ENCODE measurements around the gene PRKN.

PRKN gene

DNA sequence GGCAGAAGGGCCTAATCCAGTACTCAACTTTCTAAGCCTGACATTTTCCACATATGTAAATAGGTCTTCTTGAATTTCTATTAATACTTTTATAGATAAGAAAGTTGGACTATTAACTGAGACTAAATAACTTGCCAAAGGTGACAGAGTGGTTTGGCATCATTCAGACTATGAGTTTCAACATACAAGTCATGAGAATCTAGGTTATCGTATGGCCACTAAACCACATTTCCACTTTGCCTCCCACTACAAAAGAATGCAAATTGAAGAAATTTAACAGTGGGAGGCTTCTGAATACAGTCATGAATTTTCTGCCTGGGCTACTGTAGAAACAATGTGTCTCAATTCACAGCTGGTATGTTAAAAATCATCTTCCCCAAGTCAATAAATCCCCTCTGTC lies 922.7 kb downstream of the PRKN start:
- DNase-seq (ENCODE audit: low read depth in 2 of 2) = no peak

DNA sequence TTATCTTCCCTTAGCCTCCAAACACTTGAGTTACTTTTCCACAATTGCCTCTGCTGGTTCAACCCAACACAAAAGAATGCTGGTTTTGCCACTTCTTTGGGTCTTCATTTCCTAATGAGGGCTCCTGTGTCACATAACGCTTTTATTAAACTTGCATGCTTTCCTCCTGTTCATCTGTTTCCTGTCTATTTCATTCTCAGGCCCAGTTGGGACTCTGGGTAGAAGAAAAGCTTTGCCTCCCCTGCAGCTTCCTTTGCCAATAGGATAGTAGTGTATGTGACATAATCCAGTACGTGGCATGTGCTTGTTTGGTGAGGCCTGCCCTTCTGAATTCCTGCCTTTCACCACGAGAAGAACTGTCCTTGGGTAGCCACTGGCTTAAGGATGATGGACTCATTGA lies 924.4 kb downstream of the PRKN start:
- no peak for DNase-seq (ENCODE audit: low read depth in 2 of 2)

DNA sequence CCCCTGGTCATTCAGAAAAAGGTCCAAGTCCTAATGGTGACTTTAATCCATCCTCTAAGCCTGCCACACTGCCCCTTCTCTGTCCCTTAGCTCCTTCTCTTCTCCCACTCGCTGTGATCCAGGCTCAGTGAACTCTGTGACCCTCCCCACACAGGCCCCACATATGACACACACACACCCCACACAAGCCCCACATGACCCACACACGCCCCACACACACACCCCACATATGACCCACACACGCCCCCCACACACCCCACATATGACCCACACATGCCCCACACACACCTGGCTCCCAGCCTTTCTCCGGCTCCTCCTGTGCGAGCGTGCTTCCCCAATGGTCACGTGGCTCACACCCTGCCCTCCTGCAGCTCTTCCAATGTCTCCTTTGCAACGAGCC lies 925.3 kb downstream of the PRKN start:
- no peak for DNase-seq (ENCODE audit: low read depth in 2 of 2)

DNA sequence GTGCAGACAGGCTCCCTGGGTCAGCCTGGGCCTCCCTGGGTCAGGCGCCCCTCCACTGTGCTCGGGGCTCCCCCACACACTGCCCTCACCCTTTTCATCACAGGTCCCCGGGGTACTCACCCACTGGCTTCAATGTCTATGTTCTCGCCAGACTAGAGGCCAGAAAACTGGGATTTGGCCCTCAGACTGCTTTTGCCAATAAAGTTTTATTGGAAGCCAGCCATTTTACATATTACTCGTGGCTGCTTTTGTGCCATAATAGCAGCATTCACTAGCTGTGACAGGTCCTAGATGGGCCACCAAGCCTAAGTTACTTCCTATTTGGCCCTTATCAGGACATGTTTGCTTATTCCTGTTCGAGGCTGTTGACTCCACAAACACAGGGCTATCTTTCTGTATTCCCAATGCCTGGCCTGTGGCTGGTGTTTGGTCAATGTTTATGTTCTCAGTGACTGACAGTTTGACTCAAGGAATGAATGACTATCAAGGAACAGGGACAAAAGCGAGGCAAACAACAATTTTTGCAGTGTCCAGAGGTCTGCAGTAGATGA lies 928.6 kb downstream of the PRKN start:
- DNase-seq (ENCODE audit: low read depth in 2 of 2) = no peak

DNA sequence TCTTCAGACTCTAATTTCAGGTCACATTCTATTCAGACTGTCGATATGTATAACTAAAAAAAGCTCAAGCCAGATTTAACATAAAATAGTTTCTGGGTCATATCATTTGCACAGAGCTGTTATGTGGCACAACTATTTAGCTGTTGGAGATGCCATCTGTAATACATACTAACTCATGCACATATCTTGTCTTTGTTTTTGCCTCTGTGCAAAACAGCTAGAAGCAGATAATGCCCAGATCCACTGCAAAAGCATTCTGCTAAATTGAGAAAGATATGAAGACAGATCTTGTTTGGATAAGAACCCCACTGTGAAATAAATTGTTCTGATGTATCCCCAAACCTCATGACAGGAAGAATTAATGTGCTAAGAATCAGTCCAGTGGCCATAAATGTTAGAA lies 930.9 kb downstream of the PRKN start:
- no peak for DNase-seq (ENCODE audit: low read depth in 2 of 2)

DNA sequence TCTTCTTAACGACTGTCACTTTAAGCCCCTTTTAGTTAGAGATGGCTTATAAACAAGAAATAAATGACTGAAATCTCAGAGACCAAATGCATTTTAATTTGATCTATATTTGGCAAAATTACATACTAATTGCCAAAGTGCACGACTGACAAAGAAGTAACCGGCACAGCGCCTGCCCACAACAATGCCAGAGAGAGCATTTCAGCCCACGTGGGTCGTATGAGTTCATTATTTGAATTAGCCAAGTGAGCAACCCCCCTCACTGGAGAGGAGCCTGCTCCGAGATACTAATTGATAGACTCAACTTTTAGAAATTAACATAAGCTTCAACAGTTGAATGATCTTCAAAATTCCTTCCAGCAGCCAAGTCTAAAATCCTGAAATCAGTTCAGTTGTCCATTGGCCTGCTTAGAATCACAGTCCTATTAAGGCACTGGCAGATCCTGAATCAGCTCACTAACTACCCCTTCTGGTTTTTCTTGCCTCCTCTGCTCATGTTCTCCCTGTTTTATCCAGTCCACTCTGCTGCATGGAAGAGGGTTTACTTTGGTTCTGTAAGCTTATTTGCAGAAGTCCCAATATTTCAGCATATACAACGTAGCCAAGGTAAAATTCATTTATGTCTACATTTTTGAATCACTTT lies 934.6 kb downstream of the PRKN start:
- no peak for DNase-seq (ENCODE audit: low read depth in 2 of 2)

DNA sequence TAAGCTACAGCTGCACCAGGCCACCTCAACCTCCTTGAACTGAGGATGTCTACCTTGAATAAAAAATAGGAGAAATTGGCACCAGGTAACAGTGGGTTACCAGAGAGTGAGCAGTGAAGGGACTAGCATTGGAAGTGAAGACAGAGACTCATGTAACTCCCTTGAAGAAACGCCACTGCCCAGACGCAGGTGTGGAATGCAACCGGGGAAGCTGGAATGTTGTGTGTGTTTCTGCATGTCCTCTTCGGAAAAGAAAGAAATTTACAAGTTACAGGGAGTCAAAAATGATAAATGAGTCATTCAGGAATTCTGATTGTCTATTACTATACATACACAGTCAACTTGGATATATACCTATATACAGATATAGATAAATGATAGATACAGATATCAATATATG lies 939.0 kb downstream of the PRKN start:
- no peak for DNase-seq (ENCODE audit: low read depth in 2 of 2)

DNA sequence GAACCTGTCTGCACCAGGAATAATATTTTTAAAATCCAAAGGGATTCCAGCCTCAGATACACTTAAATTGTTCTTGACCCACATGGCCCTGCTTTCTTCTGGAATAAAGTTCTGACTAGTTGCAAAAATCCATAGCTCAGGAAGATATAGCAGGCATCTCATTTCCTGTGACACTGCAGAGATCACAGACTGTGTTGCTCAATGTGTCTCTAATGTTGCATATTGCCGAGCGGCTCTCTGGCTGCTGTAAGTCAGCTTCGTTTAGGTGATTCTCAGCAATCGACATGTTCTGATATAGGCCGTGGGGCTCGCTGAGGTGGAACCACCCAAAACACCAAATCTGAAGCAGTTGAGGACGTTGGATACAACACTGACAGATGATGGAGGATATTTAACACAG lies 955.4 kb downstream of the PRKN start:
- no peak for DNase-seq (ENCODE audit: low read depth in 2 of 2)

DNA sequence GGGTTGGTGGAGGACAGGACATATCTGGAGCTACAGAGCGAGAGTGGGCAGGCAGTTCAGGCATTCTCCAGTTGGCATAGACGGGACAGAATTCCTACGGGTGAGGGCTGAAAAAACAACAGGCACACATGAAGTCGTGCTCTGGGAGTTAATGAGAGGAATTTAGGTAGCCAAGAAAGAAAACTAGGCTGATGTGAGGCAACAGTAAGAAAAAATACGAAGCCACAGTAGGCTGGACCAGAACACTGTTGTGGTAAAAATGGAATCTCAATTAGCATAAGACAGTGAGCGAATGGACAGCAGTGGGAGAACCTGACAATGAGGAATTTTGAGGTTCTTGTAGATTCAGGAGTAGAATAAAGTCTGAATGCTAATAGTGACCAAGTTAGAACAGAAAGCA lies 965.6 kb downstream of the PRKN start:
- DNase-seq (ENCODE audit: low read depth in 2 of 2) = no peak

DNA sequence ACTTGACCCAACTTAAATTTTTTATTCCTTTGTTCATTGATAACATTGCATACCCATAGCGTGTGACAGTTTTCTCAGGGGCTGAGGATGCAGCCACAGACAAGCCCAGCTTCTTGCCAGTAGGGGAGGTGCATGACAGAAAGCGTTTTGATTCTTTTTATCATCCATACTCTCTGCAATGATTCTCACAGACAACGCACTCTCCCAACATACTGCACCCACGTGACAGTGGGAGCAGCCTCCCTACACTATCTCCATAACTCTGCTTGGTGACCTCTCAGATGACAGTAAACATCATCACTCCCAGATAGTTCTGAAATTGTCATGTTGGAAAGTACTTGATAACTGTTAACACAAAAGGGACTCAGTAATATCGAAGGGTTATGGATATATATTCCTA lies 972.5 kb downstream of the PRKN start:
- DNase-seq (ENCODE audit: low read depth in 2 of 2) = no peak

DNA sequence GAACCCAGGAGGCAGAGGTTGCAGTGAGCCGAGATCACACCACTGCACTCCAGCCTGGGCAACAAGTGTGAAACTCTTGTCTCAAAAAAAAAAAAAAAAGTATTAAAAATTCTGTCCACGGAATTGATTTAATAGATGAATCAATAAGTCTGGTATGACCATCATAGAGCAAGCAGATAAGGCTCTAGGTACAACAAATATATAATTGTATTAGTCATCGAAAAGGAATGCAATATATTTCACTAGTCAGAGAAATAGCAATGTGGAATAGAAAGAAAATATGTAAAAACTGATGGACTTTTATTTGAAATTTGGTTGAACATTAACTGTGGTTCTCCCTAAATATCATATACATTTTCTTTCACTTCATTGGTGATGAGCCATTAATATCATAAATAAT lies 976.9 kb downstream of the PRKN start:
- no peak for DNase-seq (ENCODE audit: low read depth in 2 of 2)

DNA sequence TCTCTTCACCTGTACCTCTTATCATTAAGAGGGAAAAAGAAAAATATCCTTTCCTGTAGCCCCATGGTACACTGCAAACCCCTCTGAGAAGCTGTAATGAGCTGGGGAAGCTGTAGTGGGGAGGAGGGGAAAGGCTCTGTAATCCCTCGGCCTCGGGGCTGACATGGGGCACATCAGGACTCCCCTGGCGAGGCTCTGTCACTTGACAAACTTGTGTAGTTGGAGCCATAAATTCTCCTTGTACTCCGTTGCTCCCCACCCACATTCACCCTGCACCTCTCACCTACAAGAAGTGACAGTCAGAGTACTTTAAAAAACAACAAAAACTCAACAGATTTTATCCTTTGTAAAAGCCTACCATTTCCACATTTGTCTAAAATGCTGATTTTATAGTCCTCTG lies 978.0 kb downstream of the PRKN start:
- DNase-seq (ENCODE audit: low read depth in 2 of 2) = no peak

DNA sequence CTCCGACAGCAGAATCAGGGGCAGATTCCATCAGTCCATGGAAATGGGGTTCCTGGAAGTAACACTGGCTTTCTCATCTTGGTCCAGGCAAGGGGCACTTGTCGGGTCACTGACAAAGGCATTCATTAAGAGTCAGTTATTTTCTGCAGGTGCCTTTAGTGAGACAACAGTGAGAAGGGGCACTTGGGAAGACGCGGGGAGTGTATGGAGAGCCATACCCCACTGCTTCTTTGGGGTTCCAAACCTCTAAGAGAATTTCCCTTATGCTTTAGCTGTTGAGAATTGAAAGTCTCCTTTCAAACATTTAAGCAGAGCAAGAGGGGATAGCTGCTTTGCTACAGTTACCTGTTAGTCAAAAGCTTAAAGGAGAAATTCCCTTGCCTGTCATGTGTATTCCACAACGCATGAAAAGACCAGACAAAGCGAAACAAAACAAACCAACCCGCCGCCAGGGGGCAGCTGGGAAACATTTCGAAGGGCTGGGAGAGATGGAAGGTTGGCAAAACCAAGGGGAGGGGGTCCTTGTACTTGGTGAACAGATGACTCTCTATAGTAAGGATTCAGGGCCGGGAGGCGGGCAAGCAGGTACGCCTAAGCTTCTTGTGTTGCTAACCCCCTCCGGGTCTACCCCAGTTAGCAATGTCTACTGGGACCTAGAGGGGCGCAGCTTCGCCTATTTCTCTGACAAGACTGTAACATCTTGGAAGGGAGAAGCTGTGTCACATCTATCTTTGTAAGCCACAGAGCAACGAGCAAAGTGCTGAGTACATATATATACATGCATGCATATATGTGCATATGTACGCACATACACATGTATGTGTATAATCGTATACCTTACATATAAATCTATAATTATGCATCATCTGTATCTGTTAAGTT lies 978.8 kb downstream of the PRKN start:
- no peak for DNase-seq (ENCODE audit: low read depth in 2 of 2)

DNA sequence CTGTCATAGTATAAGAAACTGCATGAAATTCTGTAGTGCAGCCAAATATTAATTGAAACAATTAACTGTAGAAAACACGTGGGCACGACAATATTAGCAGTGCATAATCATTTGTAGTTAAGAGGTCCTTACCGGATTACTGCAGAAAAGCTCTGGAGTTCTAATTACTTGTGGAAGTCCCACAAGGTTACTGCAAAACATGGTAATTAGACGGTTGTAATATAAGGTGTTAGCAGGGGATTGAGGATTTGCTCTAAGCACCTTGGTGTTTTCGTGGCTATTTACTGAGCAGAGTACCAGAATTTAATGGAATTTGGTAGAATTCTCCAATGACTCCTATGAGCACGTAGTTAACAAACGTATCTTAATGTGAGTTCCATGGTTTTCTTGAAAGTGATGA lies 980.1 kb downstream of the PRKN start:
- DNase-seq (ENCODE audit: low read depth in 2 of 2) = no peak

DNA sequence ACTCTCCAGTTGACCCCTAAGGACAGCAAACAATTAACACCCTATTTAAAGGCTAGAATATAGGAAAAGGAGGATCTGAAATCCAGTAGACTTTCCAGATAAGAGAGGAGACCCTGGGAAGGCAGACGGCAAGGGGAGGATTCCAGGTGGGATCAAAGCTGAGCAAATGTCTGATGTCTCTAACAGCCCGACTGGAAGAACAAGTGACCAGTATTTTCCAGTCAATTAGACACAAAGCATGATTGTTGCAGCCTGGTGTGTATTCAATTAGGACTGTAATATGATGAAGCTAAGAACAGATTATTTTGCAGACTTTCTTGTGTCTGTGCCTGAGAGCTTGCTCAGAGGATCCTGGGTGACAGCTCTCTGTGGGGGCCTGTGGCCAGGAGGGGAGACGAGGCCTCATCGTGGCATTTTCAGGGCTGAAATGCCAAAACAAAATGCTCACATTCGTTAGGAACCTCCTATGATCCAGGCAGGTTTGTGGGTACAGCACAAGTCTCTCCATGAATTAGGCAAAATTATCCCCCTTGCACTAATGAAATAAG lies 981.9 kb downstream of the PRKN start:
- no peak for DNase-seq (ENCODE audit: low read depth in 2 of 2)

DNA sequence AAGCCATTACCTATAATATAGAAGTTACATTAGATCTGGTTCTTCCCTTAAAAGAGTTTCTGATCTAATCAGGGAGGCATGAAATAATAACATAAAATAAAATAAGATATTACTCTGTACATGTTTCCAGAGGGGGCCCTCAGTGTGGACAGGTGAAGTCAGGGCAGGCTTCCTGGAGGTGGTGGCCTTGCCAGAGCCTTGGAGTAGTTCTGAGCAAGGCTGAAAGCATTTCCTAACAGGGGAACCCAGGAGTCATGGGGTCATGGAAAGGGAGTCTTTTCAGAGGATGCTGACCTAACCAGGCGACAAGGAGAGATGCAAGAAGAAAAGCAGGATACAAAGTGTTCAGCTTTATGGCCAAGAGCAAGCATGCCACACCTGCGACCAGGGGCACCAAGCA lies 982.4 kb downstream of the PRKN start:
- DNase-seq (ENCODE audit: low read depth in 2 of 2) = no peak

DNA sequence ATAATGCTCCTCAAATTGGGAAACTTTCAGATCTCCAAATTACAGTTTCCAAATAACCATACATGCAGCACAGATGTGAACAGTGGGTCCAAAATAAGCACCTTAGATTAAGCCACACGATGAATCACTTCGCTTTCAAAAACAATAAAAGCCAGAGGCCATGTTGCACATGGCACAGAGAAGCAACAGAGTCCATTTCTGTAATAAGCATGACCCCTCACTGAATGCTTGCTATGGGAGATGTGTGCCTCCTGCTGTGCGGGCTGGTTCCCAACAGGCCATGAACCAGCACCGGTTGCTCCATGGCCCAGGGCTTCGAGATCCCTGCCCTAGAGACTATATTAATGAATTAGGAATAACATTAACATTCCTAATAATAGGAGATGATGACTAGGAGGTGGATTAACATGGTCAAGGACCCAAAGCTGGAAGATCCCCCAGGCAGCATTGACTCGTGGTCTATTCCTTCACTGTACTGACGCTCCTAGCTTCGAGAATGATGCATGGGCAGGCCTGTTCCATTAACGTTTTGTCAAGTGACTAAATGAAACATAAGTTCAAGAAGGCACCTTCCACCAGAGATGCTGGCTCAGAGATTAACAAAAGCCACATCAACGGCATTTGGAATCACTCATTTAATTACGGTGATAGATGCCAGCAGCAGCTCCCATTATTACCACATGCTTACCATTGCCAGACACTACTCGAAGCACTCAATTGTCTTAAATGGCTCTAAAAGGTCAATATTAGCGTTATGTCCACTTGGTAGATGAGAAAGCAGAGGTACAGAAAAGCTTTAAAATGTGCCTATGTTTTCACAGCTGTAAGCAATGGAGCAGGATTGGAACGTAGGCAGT lies 983.1 kb downstream of the PRKN start:
- DNase-seq (ENCODE audit: low read depth in 2 of 2) = no peak

DNA sequence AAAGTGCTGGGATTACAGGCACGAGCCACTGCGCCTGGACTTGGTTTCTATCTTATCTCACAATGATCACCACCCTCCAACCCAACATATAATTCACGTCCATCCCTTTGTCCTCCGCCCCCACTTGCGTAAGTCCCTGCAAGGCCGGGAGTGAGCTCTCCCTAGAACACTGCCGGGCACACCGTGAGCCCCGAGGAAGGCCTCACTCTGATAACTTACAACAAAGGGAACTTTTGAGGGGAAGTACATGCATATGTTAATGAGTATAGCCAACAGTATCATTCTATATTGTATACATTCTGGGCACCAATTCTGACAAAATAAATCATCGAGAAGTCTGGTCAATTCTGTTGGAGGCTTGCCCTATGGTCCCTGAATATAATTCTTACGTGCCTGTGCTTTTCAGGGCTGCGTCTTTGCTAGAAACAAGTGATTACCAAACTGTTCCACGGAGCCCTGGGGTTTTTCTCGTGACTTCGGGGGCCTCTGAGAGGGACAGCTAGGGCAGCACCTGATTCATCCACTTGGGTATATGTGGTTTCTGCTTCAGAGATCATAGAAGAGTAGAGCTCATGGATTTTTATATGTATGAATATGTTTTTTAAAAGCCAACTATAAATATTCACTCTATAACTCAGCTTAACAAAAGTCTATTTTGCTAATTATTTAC lies 983.9 kb downstream of the PRKN start:
- DNase-seq (ENCODE audit: low read depth in 2 of 2) = no peak

DNA sequence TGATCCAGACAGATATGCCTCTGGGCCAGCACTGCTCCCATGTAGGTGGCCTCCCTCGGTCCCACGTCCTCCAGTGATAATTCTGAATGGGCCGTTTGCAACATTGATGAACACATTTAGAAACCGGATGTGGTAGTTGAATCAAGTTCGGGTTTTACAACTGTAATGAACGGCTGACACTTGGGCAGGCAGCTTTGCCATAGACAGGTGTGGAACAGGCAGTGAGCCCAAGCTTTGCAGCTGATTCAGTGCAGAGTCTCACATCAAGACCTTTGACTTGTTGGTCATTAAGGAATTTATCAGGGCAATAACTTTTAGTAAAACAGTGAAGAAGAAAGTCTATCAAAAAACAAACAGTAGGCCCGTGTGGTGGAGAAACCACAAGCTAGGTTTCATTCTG lies 987.1 kb downstream of the PRKN start:
- DNase-seq (ENCODE audit: low read depth in 2 of 2) = no peak

DNA sequence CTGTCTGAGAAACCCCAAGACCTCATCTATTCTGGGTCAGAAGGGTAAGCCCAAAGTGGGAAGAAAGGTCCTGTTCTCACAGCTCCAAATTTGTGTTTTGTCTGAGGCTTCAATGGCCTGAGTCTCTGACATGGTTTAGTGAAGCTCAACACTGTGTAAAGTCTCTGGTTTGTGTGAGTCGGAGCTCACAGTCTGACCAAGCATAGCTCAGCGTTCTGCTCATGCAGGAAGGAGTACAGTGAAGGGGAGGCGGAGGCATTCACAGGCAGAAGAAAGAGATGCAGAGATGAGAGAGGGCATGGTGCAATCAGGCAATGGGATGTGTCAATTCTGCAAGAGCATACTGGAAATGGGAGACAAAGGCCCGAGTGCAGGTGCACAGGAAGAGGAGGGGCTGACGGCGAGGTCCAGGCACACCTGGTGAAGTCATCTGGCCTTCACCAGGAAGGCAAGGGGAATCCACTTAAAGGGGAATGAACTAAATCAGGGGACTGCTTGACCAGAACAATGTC lies 990.7 kb downstream of the PRKN start:
- DNase-seq (ENCODE audit: low read depth in 2 of 2) = no peak

DNA sequence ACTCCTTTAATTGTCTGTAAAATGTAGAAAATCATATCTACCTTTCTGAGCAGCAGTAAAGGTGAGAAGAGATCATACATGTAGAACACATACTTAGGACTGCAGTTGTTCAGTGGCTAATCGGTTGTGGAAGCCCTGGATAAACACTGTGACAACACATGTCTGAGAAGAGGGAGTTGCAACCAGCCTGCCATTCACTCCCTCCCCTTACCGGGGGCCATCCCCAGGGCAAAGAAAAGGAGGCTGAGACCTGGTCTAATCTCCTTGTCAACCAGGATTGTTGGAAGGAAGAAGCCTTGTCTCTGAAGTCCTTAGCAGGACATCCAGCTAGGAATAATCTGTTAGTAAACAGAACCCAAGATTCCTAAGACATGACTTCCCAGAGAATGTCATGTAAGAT lies 991.2 kb downstream of the PRKN start:
- no peak for DNase-seq (ENCODE audit: low read depth in 2 of 2)

Data from stimulated activated CD4-positive, alpha-beta T cell treated with anti-CD3 and anti-CD28 coated beads, Interleukin-1b, Interleukin-23, amount 100 ng/mL, for 1 hour (primary cell).